ENCODE data around the gene ZNF543.

DNA sequence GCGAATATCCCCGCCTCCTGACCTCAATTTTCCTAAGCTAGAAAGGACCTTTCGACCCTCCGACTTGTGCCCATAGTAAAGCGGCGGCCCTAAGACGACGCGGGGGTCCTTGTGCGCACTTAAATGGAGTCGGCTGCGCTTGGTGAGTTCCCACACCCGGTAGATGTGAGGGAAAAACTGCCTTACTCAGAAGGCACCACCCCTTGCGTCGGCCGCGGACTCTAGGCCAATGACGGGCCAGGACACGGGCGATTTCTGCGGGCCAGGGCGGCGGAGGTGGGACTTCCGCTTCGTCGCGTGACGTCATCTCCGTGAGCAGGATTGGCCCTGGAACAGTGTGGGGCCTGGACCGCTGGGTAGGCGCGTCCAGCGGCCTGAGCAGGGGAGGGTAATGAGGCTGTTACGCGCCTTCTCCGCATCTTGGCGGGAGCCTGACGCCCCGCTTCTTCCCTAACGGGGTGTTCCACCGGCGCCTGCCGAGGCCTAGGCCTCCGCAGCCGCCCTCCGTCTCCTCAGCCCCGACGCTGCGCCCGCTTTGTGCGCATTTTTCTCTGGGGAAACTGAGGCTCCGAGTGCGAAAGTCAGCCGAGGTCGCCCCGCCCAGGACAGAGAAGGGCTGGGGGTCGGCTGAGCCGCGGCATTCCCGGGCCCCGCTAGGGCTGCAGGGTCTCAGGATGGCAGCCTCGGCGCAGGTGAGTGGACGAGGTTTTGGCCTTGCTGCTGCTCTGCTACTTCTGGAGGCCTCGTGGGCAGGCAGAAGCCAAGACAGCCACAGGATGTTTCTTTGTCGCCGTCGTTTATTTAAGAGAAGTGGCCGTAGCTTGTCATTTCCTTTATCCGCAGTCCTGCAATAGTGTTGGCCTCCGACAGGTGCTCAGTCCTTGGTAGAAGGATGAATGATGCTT lies at the start of gene ZNF543:
- TF ChIP-seq, protein P1, sequence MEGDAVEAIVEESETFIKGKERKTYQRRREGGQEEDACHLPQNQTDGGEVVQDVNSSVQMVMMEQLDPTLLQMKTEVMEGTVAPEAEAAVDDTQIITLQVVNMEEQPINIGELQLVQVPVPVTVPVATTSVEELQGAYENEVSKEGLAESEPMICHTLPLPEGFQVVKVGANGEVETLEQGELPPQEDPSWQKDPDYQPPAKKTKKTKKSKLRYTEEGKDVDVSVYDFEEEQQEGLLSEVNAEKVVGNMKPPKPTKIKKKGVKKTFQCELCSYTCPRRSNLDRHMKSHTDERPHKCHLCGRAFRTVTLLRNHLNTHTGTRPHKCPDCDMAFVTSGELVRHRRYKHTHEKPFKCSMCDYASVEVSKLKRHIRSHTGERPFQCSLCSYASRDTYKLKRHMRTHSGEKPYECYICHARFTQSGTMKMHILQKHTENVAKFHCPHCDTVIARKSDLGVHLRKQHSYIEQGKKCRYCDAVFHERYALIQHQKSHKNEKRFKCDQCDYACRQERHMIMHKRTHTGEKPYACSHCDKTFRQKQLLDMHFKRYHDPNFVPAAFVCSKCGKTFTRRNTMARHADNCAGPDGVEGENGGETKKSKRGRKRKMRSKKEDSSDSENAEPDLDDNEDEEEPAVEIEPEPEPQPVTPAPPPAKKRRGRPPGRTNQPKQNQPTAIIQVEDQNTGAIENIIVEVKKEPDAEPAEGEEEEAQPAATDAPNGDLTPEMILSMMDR (IDR thresholded peaks at IDR 0.05): peak in 1 of 5 experiments; percentile 10
- TF ChIP-seq POLR2A (IDR thresholded peaks at IDR 0.05): peak; percentile 64
